H9 (cell line): ENCODE data around the gene BORCS8. TPM values are rescaled to one million over a fixed set of nuclear protein-coding genes. Genes with fewer than 3 reads are reported as not detected.
A peak's percentile ranks its signal among the peaks of the same experiment; 100 is the strongest.

Experiments
- DNase-seq: peaks from one replicate; pipeline ENCODE4 v3.0.0-alpha.2; 2017
- H2AFZ ChIP-seq: one replicate; pipeline ENCODE4 v1.6.1; 2013; ENCODE audit warnings: mild to moderate bottlenecking, low read length, control low read depth, moderate library complexity
- H2AK5ac ChIP-seq: 2 replicates; pipeline ENCODE4 v1.6.1; 2013; ENCODE audit warnings: low read length, control low read depth, mixed read lengths; ENCODE audit not compliant: insufficient read length
- H2BK120ac ChIP-seq: one replicate; pipeline ENCODE4 v1.6.1; 2013; ENCODE audit warnings: low read depth, mild to moderate bottlenecking, low read length, control low read depth, inconsistent platforms; ENCODE audit not compliant: poor library complexity, severe bottlenecking
- H2BK12ac ChIP-seq: 2 replicates; pipeline ENCODE4 v1.6.1; 2013; ENCODE audit warnings: low read length, control low read depth, mixed read lengths, low read depth; ENCODE audit not compliant: insufficient read length
- H2BK15ac ChIP-seq: 2 replicates; pipeline ENCODE4 v1.6.1; 2013; ENCODE audit warnings: low read depth, low read length, control low read depth
- H2BK20ac ChIP-seq: one replicate; pipeline ENCODE4 v1.6.1; 2013; ENCODE audit warnings: low read depth, mild to moderate bottlenecking, low read length, control low read depth, inconsistent platforms; ENCODE audit not compliant: poor library complexity, severe bottlenecking
- H2BK5ac ChIP-seq: 2 replicates; pipeline ENCODE4 v1.6.1; 2013; ENCODE audit warnings: low read length, control low read depth, mixed read lengths; ENCODE audit not compliant: insufficient read length
- H3K14ac ChIP-seq: 2 replicates; pipeline ENCODE4 v1.6.1; 2013; ENCODE audit warnings: low read length, control low read depth; ENCODE audit not compliant: insufficient read depth
- H3K18ac ChIP-seq: 2 replicates; pipeline ENCODE4 v1.6.1; 2013; ENCODE audit warnings: low read depth, mild to moderate bottlenecking, mixed read lengths, low read length, control low read depth; ENCODE audit not compliant: insufficient read length
- H3K23ac ChIP-seq: 2 replicates; pipeline ENCODE4 v1.6.1; 2013; ENCODE audit warnings: low read length, control low read depth, mixed read lengths, low read depth; ENCODE audit not compliant: insufficient read length
- H3K23me2 ChIP-seq: 2 replicates; pipeline ENCODE4 v1.6.1; 2013; ENCODE audit warnings: low read depth, mild to moderate bottlenecking, mixed read lengths, low read length, control low read depth; ENCODE audit not compliant: insufficient read length, poor library complexity, severe bottlenecking
- H3K27ac ChIP-seq: 2 replicates; pipeline ENCODE4 v1.5.1; 2013; ENCODE audit warnings: low read length, control low read depth, mixed read lengths, low read depth; ENCODE audit not compliant: insufficient read length
- H3K27me3 ChIP-seq: 2 replicates; pipeline ENCODE4 v1.6.1; 2013; ENCODE audit warnings: low read length, control low read depth, inconsistent platforms; ENCODE audit not compliant: insufficient read depth
- H3K4ac ChIP-seq: 2 replicates; pipeline ENCODE4 v1.6.1; 2013; ENCODE audit warnings: low read depth, mild to moderate bottlenecking, control low read depth, inconsistent platforms, low read length, moderate library complexity
- H3K4me1 ChIP-seq: 2 replicates; pipeline ENCODE4 v1.6.1; 2013; ENCODE audit warnings: low read length, control low read depth, inconsistent platforms; ENCODE audit not compliant: insufficient read depth
- H3K4me2 ChIP-seq: 2 replicates; pipeline ENCODE4 v1.6.1; 2013; ENCODE audit warnings: low read length, control low read depth, mixed read lengths; ENCODE audit not compliant: insufficient read length, insufficient read depth
- H3K56ac ChIP-seq: 2 replicates; pipeline ENCODE4 v1.6.1; 2013; ENCODE audit warnings: low read depth, mild to moderate bottlenecking, mixed read lengths, low read length, control low read depth; ENCODE audit not compliant: insufficient read length
- H3K79me1 ChIP-seq: 2 replicates; pipeline ENCODE4 v1.6.1; 2013; ENCODE audit warnings: low read depth, mild to moderate bottlenecking, moderate library complexity, low read length, control low read depth, inconsistent platforms; ENCODE audit not compliant: insufficient read depth, poor library complexity, severe bottlenecking
- H3K79me2 ChIP-seq: 2 replicates; pipeline ENCODE4 v1.6.1; 2013; ENCODE audit warnings: low read length, control low read depth, inconsistent platforms; ENCODE audit not compliant: insufficient read depth
- H3K9ac ChIP-seq: 2 replicates; pipeline ENCODE4 v1.6.1; 2013; ENCODE audit warnings: low read length, control low read depth, mixed read lengths; ENCODE audit not compliant: insufficient read length; ENCODE audit errors: extremely low read depth
- H3K9me3 ChIP-seq: one replicate; pipeline ENCODE4 v1.6.1; 2013; ENCODE audit warnings: low read depth, low read length, inconsistent platforms; ENCODE audit not compliant: control insufficient read depth
- H3T11ph ChIP-seq: one replicate; pipeline ENCODE4 v1.6.1; 2013; ENCODE audit warnings: mild to moderate bottlenecking, low read length, control low read depth, inconsistent platforms
- H4K20me1 ChIP-seq: one replicate; pipeline ENCODE4 v1.6.1; 2013; ENCODE audit not compliant: control insufficient read depth, insufficient read length, insufficient read depth
- H4K5ac ChIP-seq: 2 replicates; pipeline ENCODE4 v1.6.1; 2013; ENCODE audit warnings: low read depth, mild to moderate bottlenecking, mixed read lengths, low read length, control low read depth; ENCODE audit not compliant: insufficient read length
- H4K8ac ChIP-seq: replicated peaks from 2 replicates; pipeline ENCODE4 v1.6.1; 2013; ENCODE audit warnings: low read length, control low read depth, mixed read lengths, low read depth; ENCODE audit not compliant: insufficient read length
- H4K91ac ChIP-seq: 2 replicates; pipeline ENCODE4 v1.6.1; 2013; ENCODE audit warnings: low read depth, mild to moderate bottlenecking, moderate library complexity, mixed read lengths, low read length, control low read depth; ENCODE audit not compliant: insufficient read length
- H3K27ac Mint-ChIP-seq, 3 experiments: 2 replicates in 2 of 3; 3 replicates in 1 of 3; pipeline ENCODE4 v1.8.0; 2020 to 2021; ENCODE audit warnings: mixed read lengths in 3 of 3, mild to moderate bottlenecking in 1 of 3, moderate library complexity in 1 of 3
- H3K27me3 Mint-ChIP-seq: 2 replicates; pipeline ENCODE4 v1.8.0; 2021; ENCODE audit warnings: low read depth, mild to moderate bottlenecking, moderate library complexity, mixed read lengths
- H3K36me3 Mint-ChIP-seq, 3 experiments: 2 replicates in 2 of 3; 3 replicates in 1 of 3; pipeline ENCODE4 v1.8.0; 2020 to 2021; ENCODE audit warnings: low read depth in 3 of 3, mixed read lengths in 3 of 3; ENCODE audit not compliant: insufficient read depth in 1 of 3
- H3K4me1 Mint-ChIP-seq, 2 experiments: 2 replicates each; pipeline ENCODE4 v1.8.0; 2020; ENCODE audit warnings: mixed read lengths in 2 of 2
- H3K4me3 Mint-ChIP-seq, 2 experiments: 2 replicates in 1 of 2; 3 replicates in 1 of 2; pipeline ENCODE4 v1.8.0; 2020 to 2021; ENCODE audit warnings: mild to moderate bottlenecking in 2 of 2, mixed read lengths in 2 of 2, moderate library complexity in 1 of 2
- H3K9me3 Mint-ChIP-seq, 2 experiments: 2 replicates in 1 of 2; 3 replicates in 1 of 2; pipeline ENCODE4 v1.8.0; 2020; ENCODE audit warnings: mild to moderate bottlenecking in 2 of 2, mixed read lengths in 2 of 2, moderate library complexity in 1 of 2
- WGBS: extraction: QIAGEN DNeasy Blood & Tissue Kit; methylation state at CpG from one replicate; pipeline ENCODE4 v1.1.7; 2013; ENCODE audit warnings: missing lambda C conversion rate, low lambda C conversion rate, mixed read lengths; ENCODE audit not compliant: insufficient read length; ENCODE audit errors: extremely low coverage; 5-methylcytosine and 5-hydroxymethylcytosine counted together
- total RNA-seq: library from RNA; stranded (reverse); gene quantifications from 2 replicates; pipeline ENCODE4 v1.2.1, GENCODE V29; 2021
- TF ChIP-seq, protein P1 (sequence below): fragments of 200-600 bp; sonication (generic); conservative IDR thresholded peaks from 3 replicates; pipeline ENCODE4 v1.8.0; 2021; ENCODE audit warnings: antibody characterized with exemption, mild to moderate bottlenecking

BORCS8 gene
- total RNA-seq, 1 experiment from 2014 or later: 20.4 TPM

DNA sequence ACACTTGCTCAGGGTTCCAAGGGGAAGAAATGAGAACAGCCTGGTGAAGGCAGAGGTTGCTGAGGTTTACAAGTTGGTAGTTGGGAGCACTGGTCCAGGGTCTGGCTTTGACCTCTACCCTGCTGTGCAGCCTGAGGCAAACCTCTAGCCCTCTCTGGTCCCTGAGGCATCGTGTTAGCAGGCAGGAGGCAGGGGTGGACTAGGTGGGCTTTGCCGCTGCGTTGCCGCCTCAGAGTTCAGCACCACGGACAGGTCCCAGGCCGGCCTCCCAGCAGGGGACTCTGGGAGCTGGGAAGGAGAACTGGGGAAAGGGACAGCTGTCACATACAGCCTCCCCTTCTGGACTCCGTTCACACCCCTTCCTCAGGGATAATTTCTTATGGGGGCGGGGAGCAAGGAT is 22.9 kb upstream of the BORCS8 start:
- Mint-ChIP-seq H3K27ac (no peak overlapping the region), H3K4me3 (no peak overlapping the region), H3K36me3 (no peaks in the 10 kb centered on the region), H3K27me3 (peaks cover 92% of the 10 kb centered on the region), H3K4me1 (peaks cover 6 to 27% of the 10 kb centered on the region in 2 experiments), H3K9me3 (peaks cover 0 to 4% of the 10 kb centered on the region in 2 experiments; a peak in 2 of 5 replicates)
- WGBS: no CpG with 5 or more reads among the region's 8 CpGs
- Histone ChIP-seq H3K14ac (no peak overlapping the region), H3K23ac (no peak overlapping the region), H3K9ac (no peak overlapping the region), H3K27me3 (peaks cover 30% of the 10 kb centered on the region), H3K56ac (no peak overlapping the region), H2BK12ac (no peak overlapping the region), H2AK5ac (no peak overlapping the region), H3K18ac (no peak overlapping the region), H2BK15ac (no peak overlapping the region), H4K5ac (no peak overlapping the region), H2BK5ac (no peak overlapping the region), H3K4me2 (no peak overlapping the region), H2BK120ac (no peak overlapping the region), H4K91ac (no peak overlapping the region), H3K9me3 (no peaks in the 10 kb centered on the region), H3K23me2 (peaks cover 11% of the 10 kb centered on the region), H4K20me1 (no peaks in the 10 kb centered on the region), H4K8ac (no peak overlapping the region), H3K79me2 (no peaks in the 10 kb centered on the region), H2AFZ (no peak overlapping the region), H3K4ac (no peak overlapping the region), H3K27ac (no peak overlapping the region), H3K4me1 (peaks cover 3% of the 10 kb centered on the region; the same call in 1 of the 2 replicates), H2BK20ac (no peak overlapping the region), H3T11ph (no peak overlapping the region), H3K79me1 (no peaks in the 10 kb centered on the region)
- TF ChIP-seq, protein P1, sequence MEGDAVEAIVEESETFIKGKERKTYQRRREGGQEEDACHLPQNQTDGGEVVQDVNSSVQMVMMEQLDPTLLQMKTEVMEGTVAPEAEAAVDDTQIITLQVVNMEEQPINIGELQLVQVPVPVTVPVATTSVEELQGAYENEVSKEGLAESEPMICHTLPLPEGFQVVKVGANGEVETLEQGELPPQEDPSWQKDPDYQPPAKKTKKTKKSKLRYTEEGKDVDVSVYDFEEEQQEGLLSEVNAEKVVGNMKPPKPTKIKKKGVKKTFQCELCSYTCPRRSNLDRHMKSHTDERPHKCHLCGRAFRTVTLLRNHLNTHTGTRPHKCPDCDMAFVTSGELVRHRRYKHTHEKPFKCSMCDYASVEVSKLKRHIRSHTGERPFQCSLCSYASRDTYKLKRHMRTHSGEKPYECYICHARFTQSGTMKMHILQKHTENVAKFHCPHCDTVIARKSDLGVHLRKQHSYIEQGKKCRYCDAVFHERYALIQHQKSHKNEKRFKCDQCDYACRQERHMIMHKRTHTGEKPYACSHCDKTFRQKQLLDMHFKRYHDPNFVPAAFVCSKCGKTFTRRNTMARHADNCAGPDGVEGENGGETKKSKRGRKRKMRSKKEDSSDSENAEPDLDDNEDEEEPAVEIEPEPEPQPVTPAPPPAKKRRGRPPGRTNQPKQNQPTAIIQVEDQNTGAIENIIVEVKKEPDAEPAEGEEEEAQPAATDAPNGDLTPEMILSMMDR: no peak
- DNase-seq: peak; percentile 85
